NT2/D1 (cell line): Measurements from ENCODE around the gene HMGN1.

Experiments
- DNase-seq: peaks from one replicate; pipeline ENCODE4 v3.0.0-alpha.2; 2011; ENCODE audit warnings: low read depth, low spot score
- H3K27me3 ChIP-seq: 2 replicates; pipeline ENCODE4 v1.6.0; 2011; ENCODE audit warnings: mild to moderate bottlenecking; ENCODE audit not compliant: insufficient read length, insufficient read depth
- H3K36me3 ChIP-seq: 2 replicates; pipeline ENCODE4 v1.6.1; 2011; ENCODE audit warnings: mild to moderate bottlenecking, low read length, mixed read lengths; ENCODE audit not compliant: insufficient read depth, insufficient read length
- H3K4me1 ChIP-seq: 2 replicates; pipeline ENCODE4 v1.5.1; 2011; ENCODE audit not compliant: insufficient read depth, insufficient read length
- H3K4me3 ChIP-seq: 2 replicates; pipeline ENCODE4 v1.5.1; 2011; ENCODE audit warnings: low read depth; ENCODE audit not compliant: insufficient read length
- H3K9ac ChIP-seq: 2 replicates; pipeline ENCODE4 v1.6.0; 2011; ENCODE audit warnings: low read depth; ENCODE audit not compliant: insufficient read length
- H3K9me3 ChIP-seq: 2 replicates; pipeline ENCODE4 v1.5.1; 2011; ENCODE audit warnings: mild to moderate bottlenecking, low read length; ENCODE audit not compliant: insufficient read depth
- SUZ12 ChIP-seq: IDR thresholded peaks from 2 replicates; pipeline ENCODE4 v1.6.1; 2011; ENCODE audit not compliant: insufficient read length, insufficient read depth; ENCODE audit errors: extremely low read depth
- YY1 ChIP-seq: IDR thresholded peaks from 2 replicates; pipeline ENCODE4 v1.6.1; 2011; ENCODE audit not compliant: insufficient read length, insufficient read depth
- ZNF274 ChIP-seq: IDR thresholded peaks from 2 replicates; pipeline ENCODE4 v1.6.1; 2011; ENCODE audit warnings: mild to moderate bottlenecking, low read depth, low read length

Gene HMGN1

DNA sequence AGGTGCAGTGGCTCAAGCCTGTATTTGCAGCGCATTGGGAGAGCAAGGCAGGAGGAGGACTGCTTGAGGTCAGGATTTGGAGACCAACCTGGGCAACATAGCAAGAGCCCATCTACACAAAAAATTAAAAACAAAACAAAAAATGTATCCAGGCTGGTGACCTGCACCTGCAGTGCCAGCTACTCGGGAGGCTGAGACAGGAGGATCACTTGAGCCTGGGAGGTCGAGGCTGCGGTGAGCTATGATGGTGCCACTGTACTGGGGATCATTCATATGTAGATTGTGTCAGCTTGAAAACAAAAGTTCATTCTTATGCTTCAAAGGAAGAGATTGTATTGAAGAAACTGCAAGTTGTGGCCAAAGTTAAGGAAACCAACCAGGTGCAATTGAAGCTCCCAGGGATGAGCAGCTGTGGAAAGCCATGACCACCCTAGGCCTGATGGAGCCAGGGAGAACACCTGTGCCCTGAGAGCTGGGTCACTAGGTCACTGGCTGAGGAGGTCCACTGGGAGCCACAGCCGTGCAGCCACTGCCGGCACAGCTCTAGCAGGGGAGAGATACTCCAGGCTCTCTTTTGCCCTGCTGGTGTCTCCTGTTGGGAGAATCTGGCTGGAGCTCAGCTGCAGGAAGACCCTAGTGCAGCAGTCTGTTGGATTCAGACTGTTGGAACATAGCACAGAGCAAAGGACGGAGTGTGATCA, 22.1 kb downstream of the HMGN1 start:
- H3K9ac ChIP-seq, result no peak overlapping the region
- TF ChIP-seq ZNF274, result no peak
- no peak for TF ChIP-seq YY1
- TF ChIP-seq SUZ12, result no peak
- DNase-seq, result no peak
- no peaks in the 10 kb centered on the region for H3K9me3 ChIP-seq
- no peaks in the 10 kb centered on the region for H3K4me1 ChIP-seq
- no peak overlapping the region for H3K4me3 ChIP-seq
- H3K27me3 ChIP-seq, result no peaks in the 10 kb centered on the region
- H3K36me3 ChIP-seq, result no peaks in the 10 kb centered on the region

DNA sequence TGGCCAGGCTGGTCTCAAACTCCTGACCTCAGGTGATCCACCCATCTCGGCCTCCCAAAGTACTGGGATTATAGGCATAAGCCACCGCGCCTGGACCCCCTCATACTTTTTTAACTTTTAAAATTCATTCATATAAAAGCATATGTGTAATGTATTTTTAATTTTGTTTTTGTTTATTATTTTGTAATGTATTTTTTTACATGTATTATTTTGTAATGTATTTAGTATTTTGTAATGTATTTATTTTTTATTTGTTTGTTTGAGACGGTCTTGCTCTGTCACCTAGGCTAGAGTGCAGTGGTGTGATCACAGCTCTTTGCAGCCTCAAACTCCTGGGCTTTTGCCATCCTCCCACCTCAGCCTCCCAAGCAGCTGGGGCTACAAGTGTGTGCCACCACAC, 23.4 kb downstream of the HMGN1 start:
- no peak for DNase-seq
- no peaks in the 10 kb centered on the region for H3K36me3 ChIP-seq
- no peak overlapping the region for H3K4me3 ChIP-seq
- H3K27me3 ChIP-seq, result no peaks in the 10 kb centered on the region
- H3K9ac ChIP-seq, result no peak overlapping the region
- TF ChIP-seq ZNF274, result no peak
- no peak for TF ChIP-seq SUZ12
- TF ChIP-seq YY1, result no peak
- H3K9me3 ChIP-seq, result no peaks in the 10 kb centered on the region
- H3K4me1 ChIP-seq, result no peaks in the 10 kb centered on the region

DNA sequence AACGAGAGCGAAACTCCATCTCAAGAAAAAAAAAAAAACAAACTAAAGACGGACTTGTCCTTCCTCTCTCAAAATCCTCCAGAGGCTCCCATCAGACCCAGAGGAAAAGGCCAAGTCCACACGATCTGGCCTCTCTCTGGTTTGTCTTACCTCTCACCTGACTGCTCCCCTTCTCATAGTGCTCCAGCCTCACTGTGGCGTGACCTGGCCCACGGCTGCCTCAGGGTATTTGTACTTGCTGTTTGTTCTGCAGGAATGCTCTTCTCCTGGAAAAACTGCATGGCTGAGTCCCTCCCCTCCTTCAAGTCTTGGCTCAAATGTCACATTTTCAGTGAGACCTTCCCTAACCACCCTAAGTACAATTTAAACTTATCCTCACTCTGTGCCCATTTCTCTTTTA, 27.5 kb downstream of the HMGN1 start:
- Histone ChIP-seq H3K4me1 (no peaks in the 10 kb centered on the region), H3K27me3 (no peaks in the 10 kb centered on the region), H3K36me3 (peaks cover 9% of the 10 kb centered on the region), H3K4me3 (no peak overlapping the region), H3K9ac (no peak overlapping the region), H3K9me3 (no peaks in the 10 kb centered on the region)
- no peak for DNase-seq
- TF ChIP-seq SUZ12 (no peak), YY1 (no peak), ZNF274 (no peak)

DNA sequence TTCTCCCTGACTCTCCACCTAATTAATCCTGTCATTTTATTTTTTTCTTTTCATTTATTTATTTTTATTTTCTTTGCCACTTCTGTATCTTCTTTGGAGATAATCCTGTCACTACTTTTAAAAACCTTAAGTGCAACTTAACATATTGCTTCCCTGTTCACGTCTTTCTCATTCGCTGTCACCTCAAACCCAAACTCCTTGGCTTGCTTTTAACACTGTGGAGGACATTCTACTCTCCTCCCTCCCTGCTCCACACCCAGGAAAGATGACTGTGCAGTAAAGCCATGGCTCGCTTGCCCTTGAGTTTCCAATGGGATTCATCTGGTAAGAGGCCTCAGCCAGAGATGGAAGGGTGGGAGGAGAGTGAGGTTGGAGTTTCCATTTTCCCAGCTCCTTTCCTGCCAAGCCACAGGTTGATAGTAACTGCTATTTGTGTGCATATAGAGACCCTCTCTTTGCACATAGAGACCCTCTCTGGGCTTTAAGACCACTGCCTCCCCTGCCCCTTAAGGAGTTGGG, 29.0 kb downstream of the HMGN1 start:
- TF ChIP-seq ZNF274 (no peak), YY1 (no peak), SUZ12 (no peak)
- no peak overlapping the region for H3K4me3 ChIP-seq
- H3K36me3 ChIP-seq, result peaks cover 9% of the 10 kb centered on the region
- H3K9ac ChIP-seq, result no peak overlapping the region
- no peaks in the 10 kb centered on the region for H3K4me1 ChIP-seq
- no peaks in the 10 kb centered on the region for H3K9me3 ChIP-seq
- DNase-seq, result no peak
- H3K27me3 ChIP-seq, result no peaks in the 10 kb centered on the region

DNA sequence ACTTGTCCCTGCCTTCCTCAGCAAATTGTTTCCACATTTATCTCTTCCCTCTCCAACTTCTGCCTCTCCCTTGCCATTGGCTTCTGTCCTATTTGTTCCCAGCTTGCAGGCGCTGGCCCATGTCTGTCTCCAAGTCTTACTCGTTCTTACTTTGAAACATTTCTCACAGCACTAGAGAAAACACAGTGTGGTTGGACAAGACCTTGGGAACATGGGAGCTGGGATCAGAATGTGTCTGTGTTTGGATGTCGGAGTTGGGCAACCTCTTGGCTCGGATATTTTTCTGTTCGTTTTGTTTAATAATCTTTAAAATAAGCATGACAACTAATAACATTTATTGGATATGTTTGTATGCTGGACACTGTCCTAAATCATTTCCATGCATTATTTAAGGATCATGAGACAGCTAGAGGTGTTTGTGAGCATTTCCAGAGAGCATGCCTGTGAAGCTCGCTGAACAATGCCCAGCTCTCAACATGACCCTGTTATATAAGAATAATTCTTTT, 29.6 kb downstream of the HMGN1 start:
- Histone ChIP-seq H3K4me1 (peaks cover 4% of the 10 kb centered on the region), H3K4me3 (no peak overlapping the region), H3K9ac (no peak overlapping the region), H3K27me3 (no peaks in the 10 kb centered on the region), H3K9me3 (no peaks in the 10 kb centered on the region), H3K36me3 (peaks cover 9% of the 10 kb centered on the region)
- no peak for TF ChIP-seq ZNF274
- no peak for TF ChIP-seq YY1
- no peak for TF ChIP-seq SUZ12
- no peak for DNase-seq

DNA sequence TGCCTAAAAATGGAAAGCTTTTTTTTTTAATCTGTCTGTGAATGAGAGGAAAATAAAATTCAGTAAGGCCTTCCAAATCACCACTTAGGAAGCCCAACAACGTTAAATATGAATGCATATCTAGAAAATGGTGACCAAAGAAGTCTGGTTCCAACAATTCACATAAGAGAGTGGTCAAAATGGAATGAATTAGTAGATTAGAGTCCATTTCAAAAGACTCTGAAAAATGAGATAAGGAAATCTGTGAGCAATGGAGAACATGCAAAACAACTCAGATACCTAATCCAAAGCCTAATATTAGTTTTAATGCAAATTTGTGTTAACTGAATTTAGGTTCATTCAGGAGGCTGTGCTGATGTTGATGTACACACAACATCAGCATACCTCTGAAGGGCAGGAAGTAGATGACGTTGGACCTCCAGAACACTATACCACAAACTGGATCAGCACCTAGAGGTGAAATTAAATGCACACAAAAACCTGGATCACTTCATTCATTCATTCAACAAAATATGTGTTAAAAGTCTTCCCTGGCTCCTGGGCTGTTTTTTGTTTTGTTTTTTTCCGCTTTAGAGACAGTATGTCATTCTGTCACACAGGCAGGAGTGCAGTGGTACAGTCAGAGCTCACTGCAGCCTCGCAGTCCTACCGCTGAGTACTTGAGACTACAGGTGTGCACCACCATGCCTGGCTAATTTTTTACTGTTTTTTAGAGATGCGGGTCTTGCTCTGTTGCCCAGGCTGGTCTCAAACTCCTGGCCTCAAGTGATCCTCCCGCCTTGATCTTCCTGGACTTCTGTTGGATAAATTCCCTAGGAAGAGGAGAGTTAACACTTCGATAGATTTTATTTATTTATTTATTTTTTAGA, 30.6 kb downstream of the HMGN1 start:
- TF ChIP-seq ZNF274, result no peak
- no peak for TF ChIP-seq YY1
- TF ChIP-seq SUZ12, result no peak

More for the DNA sequence above, 30.6 kb downstream of the HMGN1 start:
- no peak for DNase-seq
- Histone ChIP-seq H3K27me3 (no peaks in the 10 kb centered on the region), H3K4me3 (no peak overlapping the region), H3K9me3 (no peaks in the 10 kb centered on the region), H3K9ac (no peak overlapping the region), H3K36me3 (peaks cover 9% of the 10 kb centered on the region), H3K4me1 (peaks cover 4% of the 10 kb centered on the region)
